Liver (tissue), 9 donors: ENCODE data around the gene CPLX1. TPM values are rescaled to one million over a fixed set of nuclear protein-coding genes. Genes with fewer than 3 reads are reported as not detected.

ENCODE experiments used
- DNase-seq: peaks from one replicate; pipeline ENCODE4 v3.0.0-alpha.2; 2017; ENCODE audit warnings: low spot score
- H3K27ac ChIP-seq, 2 donors: one replicate each; pipeline ENCODE4 v1.7.0; 2013; ENCODE audit warnings: inconsistent platforms in 2 of 2, low read length in 2 of 2, control low read depth in 1 of 2, low read depth in 1 of 2, mild to moderate bottlenecking in 1 of 2
- H3K27me3 ChIP-seq, 4 donors: one replicate each; pipeline versions ENCODE4 v1.6.1 to v1.7.0; 2013; ENCODE audit warnings: low read length in 3 of 4, inconsistent platforms in 1 of 4, mild to moderate bottlenecking in 1 of 4, moderate library complexity in 1 of 4; ENCODE audit not compliant: control insufficient read depth in 4 of 4, insufficient read depth in 4 of 4
- H3K36me3 ChIP-seq, 4 donors: one replicate each; pipeline versions ENCODE4 v1.6.1 to v1.7.0; 2013; ENCODE audit warnings: low read length in 3 of 4, mild to moderate bottlenecking in 3 of 4, low read depth in 1 of 4, moderate library complexity in 1 of 4; ENCODE audit not compliant: control insufficient read depth in 4 of 4, insufficient read depth in 3 of 4
- H3K4me1 ChIP-seq, 4 donors: one replicate each; pipeline versions ENCODE4 v1.6.1 to v1.7.0; 2013; ENCODE audit warnings: low read length in 3 of 4, mild to moderate bottlenecking in 3 of 4, moderate library complexity in 1 of 4; ENCODE audit not compliant: control insufficient read depth in 4 of 4, insufficient read depth in 4 of 4
- H3K4me3 ChIP-seq, 3 donors: one replicate each; pipeline versions ENCODE4 v1.6.1 to v1.7.0; 2013; ENCODE audit warnings: low read length in 3 of 3, control low read depth in 1 of 3, low read depth in 1 of 3, mild to moderate bottlenecking in 1 of 3
- H3K9ac ChIP-seq, 2 donors: one replicate each; pipeline ENCODE4 v1.7.0; 2013; ENCODE audit warnings: low read length in 2 of 2, mild to moderate bottlenecking in 2 of 2, moderate library complexity in 2 of 2, control low read depth in 1 of 2, low read depth in 1 of 2
- H3K9me3 ChIP-seq, 4 donors: one replicate each; pipeline versions ENCODE4 v1.6.1 to v1.7.0; 2013; ENCODE audit warnings: low read length in 3 of 4; ENCODE audit not compliant: control insufficient read depth in 4 of 4
- EGR1 ChIP-seq, 2 donors: IDR thresholded peaks; 2 replicates each; pipeline ENCODE4 v1.6.1; 2016 to 2018; ENCODE audit warnings: antibody characterized with exemption in 2 of 2, low read depth in 2 of 2
- FOXA1 ChIP-seq: IDR thresholded peaks from 2 replicates; pipeline ENCODE4 v1.6.1; 2016; ENCODE audit warnings: antibody characterized with exemption
- FOXA2 ChIP-seq: IDR thresholded peaks from 2 replicates; pipeline ENCODE4 v1.6.1; 2016; ENCODE audit warnings: antibody characterized with exemption
- GABPA ChIP-seq, 2 donors: IDR thresholded peaks in 1 of 2; conservative IDR thresholded peaks in 1 of 2; 2 replicates each; pipeline ENCODE4 v1.6.1; 2016; ENCODE audit warnings: antibody characterized with exemption in 2 of 2, mild to moderate bottlenecking in 1 of 2, moderate library complexity in 1 of 2
- HNF4A ChIP-seq, 2 donors: conservative IDR thresholded peaks; 2 replicates each; pipeline ENCODE4 v1.6.1; 2016; ENCODE audit warnings: antibody characterized with exemption in 2 of 2, mild to moderate bottlenecking in 2 of 2
- HNF4G ChIP-seq: IDR thresholded peaks from 2 replicates; pipeline ENCODE4 v1.6.1; 2016; ENCODE audit warnings: antibody characterized with exemption
- JUND ChIP-seq, 2 donors: IDR thresholded peaks; 2 replicates each; pipeline ENCODE4 v1.6.1; 2016; ENCODE audit warnings: antibody characterized with exemption in 2 of 2
- MAX ChIP-seq: IDR thresholded peaks from 2 replicates; pipeline ENCODE4 v1.6.1; 2016; ENCODE audit warnings: antibody characterized with exemption
- NR2F2 ChIP-seq: IDR thresholded peaks from 2 replicates; pipeline ENCODE4 v1.6.1; 2016; ENCODE audit warnings: antibody characterized with exemption
- RAD21 ChIP-seq, 2 donors: IDR thresholded peaks; 2 replicates each; pipeline ENCODE4 v1.6.1; 2016; ENCODE audit warnings: antibody characterized with exemption in 2 of 2, mild to moderate bottlenecking in 2 of 2
- RXRA ChIP-seq, 2 donors: IDR thresholded peaks; 2 replicates each; pipeline ENCODE4 v1.6.1; 2017 to 2018; ENCODE audit warnings: antibody characterized with exemption in 2 of 2, mild to moderate bottlenecking in 1 of 2
- SP1 ChIP-seq: IDR thresholded peaks from 2 replicates; pipeline ENCODE4 v1.6.1; 2018; ENCODE audit warnings: antibody characterized with exemption, mild to moderate bottlenecking
- TAF1 ChIP-seq: conservative IDR thresholded peaks from 2 replicates; pipeline ENCODE4 v1.6.1; 2016; ENCODE audit warnings: antibody characterized with exemption, mild to moderate bottlenecking
- YY1 ChIP-seq: IDR thresholded peaks from 2 replicates; pipeline ENCODE4 v1.6.1; 2016; ENCODE audit warnings: antibody characterized with exemption, mild to moderate bottlenecking
- WGBS: extraction: QIAGEN DNeasy Blood & Tissue Kit; methylation state at CpG from one replicate; pipeline ENCODE4 v1.1.7; 2013; 5-methylcytosine and 5-hydroxymethylcytosine counted together
- polyA plus RNA-seq, 2 donors: library from polyadenylated mRNA; stranded (reverse) in 1 of 2; unstranded in 1 of 2; fragments of 200-250 nt in 1 of 2; fragments of >200 nt in 1 of 2; fragmentation: Nextera tagmentation in 1 of 2; extraction: Ambion mirVana in 1 of 2; gene quantifications; one replicate each; pipeline versions ENCODE4 v1.2.1 to v1.2.3, GENCODE V29; 2013 to 2015
- total RNA-seq, 2 donors: library from RNA; depleted of rRNA; stranded (reverse); fragments of >200 nt; gene quantifications; one replicate each; pipeline ENCODE4 v1.2.3, GENCODE V29; 2014
- TF ChIP-seq, protein P1 (sequence below): IDR thresholded peaks from 2 replicates; pipeline ENCODE4 v1.6.1; 2016; ENCODE audit warnings: antibody characterized with exemption, mild to moderate bottlenecking
- TF ChIP-seq, protein P2 (sequence below): fragments of 150-350 bp; IDR thresholded peaks from 2 replicates; pipeline ENCODE4 v1.5.1; 2017; ENCODE audit warnings: improper control_type of control experiment, low read depth, low read length; ENCODE audit not compliant: missing input control
- TF ChIP-seq, protein P3 (sequence below): IDR thresholded peaks from 2 replicates; pipeline ENCODE4 v1.6.1; 2016; ENCODE audit warnings: antibody characterized with exemption
- TF ChIP-seq, protein P4 (sequence below): IDR thresholded peaks from 2 replicates; pipeline ENCODE4 v1.6.1; 2016; ENCODE audit warnings: antibody characterized with exemption
- donor health status: healthy.
- donor health status: healthy.
- donor health status: healthy.
- donor health status: healthy.
- donor health status: healthy.

Gene CPLX1
- total and polyA plus RNA-seq, 4 donors, result 0.14 to 2.8 (median 0.80) TPM

DNA sequence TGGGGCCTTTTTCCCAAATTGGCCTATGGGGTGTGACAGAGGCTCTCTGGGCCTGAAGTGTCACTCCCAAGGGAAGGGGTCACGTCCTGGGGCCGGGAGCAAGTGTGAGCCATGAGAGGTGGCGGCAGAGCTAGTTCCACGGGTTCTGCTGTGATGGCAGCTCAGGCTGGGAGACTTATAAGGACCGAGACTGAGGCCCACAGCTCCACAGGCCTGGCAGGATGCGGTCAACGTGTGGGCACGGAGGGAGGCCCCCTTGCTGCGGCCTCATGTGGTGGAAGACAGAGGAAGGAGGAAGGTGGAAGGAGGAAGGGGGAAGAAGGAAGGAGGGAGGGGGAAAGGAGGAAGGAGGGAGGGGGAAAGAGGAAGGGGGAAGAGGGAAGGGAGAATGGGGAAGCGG is 7.2 kb upstream of the CPLX1 start:
- no peak overlapping the region for H3K27ac ChIP-seq
- no peak overlapping the region for H3K4me3 ChIP-seq
- 66% methylated on average over 10 of the region's 10 CpGs for WGBS
- no peaks in the 10 kb centered on the region for H3K36me3 ChIP-seq
- no peak for TF ChIP-seq TAF1
- TF ChIP-seq HNF4G, result no peak
- TF ChIP-seq, protein P1, sequence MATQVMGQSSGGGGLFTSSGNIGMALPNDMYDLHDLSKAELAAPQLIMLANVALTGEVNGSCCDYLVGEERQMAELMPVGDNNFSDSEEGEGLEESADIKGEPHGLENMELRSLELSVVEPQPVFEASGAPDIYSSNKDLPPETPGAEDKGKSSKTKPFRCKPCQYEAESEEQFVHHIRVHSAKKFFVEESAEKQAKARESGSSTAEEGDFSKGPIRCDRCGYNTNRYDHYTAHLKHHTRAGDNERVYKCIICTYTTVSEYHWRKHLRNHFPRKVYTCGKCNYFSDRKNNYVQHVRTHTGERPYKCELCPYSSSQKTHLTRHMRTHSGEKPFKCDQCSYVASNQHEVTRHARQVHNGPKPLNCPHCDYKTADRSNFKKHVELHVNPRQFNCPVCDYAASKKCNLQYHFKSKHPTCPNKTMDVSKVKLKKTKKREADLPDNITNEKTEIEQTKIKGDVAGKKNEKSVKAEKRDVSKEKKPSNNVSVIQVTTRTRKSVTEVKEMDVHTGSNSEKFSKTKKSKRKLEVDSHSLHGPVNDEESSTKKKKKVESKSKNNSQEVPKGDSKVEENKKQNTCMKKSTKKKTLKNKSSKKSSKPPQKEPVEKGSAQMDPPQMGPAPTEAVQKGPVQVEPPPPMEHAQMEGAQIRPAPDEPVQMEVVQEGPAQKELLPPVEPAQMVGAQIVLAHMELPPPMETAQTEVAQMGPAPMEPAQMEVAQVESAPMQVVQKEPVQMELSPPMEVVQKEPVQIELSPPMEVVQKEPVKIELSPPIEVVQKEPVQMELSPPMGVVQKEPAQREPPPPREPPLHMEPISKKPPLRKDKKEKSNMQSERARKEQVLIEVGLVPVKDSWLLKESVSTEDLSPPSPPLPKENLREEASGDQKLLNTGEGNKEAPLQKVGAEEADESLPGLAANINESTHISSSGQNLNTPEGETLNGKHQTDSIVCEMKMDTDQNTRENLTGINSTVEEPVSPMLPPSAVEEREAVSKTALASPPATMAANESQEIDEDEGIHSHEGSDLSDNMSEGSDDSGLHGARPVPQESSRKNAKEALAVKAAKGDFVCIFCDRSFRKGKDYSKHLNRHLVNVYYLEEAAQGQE, result no peak
- TF ChIP-seq FOXA1, result no peak
- TF ChIP-seq RAD21 (IDR thresholded peaks at IDR 0.05), result no peak
- TF ChIP-seq, protein P2, sequence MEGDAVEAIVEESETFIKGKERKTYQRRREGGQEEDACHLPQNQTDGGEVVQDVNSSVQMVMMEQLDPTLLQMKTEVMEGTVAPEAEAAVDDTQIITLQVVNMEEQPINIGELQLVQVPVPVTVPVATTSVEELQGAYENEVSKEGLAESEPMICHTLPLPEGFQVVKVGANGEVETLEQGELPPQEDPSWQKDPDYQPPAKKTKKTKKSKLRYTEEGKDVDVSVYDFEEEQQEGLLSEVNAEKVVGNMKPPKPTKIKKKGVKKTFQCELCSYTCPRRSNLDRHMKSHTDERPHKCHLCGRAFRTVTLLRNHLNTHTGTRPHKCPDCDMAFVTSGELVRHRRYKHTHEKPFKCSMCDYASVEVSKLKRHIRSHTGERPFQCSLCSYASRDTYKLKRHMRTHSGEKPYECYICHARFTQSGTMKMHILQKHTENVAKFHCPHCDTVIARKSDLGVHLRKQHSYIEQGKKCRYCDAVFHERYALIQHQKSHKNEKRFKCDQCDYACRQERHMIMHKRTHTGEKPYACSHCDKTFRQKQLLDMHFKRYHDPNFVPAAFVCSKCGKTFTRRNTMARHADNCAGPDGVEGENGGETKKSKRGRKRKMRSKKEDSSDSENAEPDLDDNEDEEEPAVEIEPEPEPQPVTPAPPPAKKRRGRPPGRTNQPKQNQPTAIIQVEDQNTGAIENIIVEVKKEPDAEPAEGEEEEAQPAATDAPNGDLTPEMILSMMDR, result no peak
- no peak for TF ChIP-seq SP1
- TF ChIP-seq RXRA (IDR thresholded peaks at IDR 0.05), result no peak
- no peak for TF ChIP-seq NR2F2
- TF ChIP-seq FOXA2, result no peak
- TF ChIP-seq MAX, result no peak
- H3K9ac ChIP-seq, result no peak overlapping the region
- H3K4me1 ChIP-seq, result peaks cover 0 to 5% (median 1%) of the 10 kb centered on the region in 4 donors
- no peak for DNase-seq
- no peaks in the 10 kb centered on the region for H3K27me3 ChIP-seq
- peaks cover 2 to 16% (median 7%) of the 10 kb centered on the region in 4 donors for H3K9me3 ChIP-seq

GRCh38 chr4:832536-832935 is 6.6 kb upstream of the CPLX1 start:
- Histone ChIP-seq H3K27me3 (no peaks in the 10 kb centered on the region), H3K4me1 (peaks cover 0 to 5% (median 1%) of the 10 kb centered on the region in 4 donors), H3K4me3 (no peak overlapping the region), H3K36me3 (no peaks in the 10 kb centered on the region), H3K27ac (no peak overlapping the region), H3K9me3 (peaks cover under 1 to 12% (median 4%) of the 10 kb centered on the region in 4 donors), H3K9ac (no peak overlapping the region)
- WGBS, result 87% methylated on average over 9 of the region's 9 CpGs
- no peak for DNase-seq
- TF ChIP-seq RXRA (IDR thresholded peaks at IDR 0.05) (no peak), TAF1 (no peak), EGR1 (IDR thresholded peaks at IDR 0.05; ENCODE audit: low read depth in 2 of 2) (no peak), FOXA1 (no peak), FOXA2 (no peak), NR2F2 (no peak), YY1 (no peak), GABPA (IDR thresholded peaks at IDR 0.05 in 1 of 2, conservative IDR thresholded peaks at IDR 0.05 in 1 of 2) (no peak), HNF4G (no peak), RAD21 (IDR thresholded peaks at IDR 0.05) (no peak), JUND (IDR thresholded peaks at IDR 0.05) (no peak), MAX (no peak), HNF4A (conservative IDR thresholded peaks at IDR 0.05) (no peak)
- TF ChIP-seq, protein P3, sequence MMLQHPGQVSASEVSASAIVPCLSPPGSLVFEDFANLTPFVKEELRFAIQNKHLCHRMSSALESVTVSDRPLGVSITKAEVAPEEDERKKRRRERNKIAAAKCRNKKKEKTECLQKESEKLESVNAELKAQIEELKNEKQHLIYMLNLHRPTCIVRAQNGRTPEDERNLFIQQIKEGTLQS, result no peak
- TF ChIP-seq, protein P2, result no peak
- TF ChIP-seq, protein P4, sequence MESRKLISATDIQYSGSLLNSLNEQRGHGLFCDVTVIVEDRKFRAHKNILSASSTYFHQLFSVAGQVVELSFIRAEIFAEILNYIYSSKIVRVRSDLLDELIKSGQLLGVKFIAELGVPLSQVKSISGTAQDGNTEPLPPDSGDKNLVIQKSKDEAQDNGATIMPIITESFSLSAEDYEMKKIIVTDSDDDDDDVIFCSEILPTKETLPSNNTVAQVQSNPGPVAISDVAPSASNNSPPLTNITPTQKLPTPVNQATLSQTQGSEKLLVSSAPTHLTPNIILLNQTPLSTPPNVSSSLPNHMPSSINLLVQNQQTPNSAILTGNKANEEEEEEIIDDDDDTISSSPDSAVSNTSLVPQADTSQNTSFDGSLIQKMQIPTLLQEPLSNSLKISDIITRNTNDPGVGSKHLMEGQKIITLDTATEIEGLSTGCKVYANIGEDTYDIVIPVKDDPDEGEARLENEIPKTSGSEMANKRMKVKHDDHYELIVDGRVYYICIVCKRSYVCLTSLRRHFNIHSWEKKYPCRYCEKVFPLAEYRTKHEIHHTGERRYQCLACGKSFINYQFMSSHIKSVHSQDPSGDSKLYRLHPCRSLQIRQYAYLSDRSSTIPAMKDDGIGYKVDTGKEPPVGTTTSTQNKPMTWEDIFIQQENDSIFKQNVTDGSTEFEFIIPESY, result no peak
- TF ChIP-seq, protein P1, result no peak
